Type B pancreatic cell (in vitro differentiated cells): ENCODE measurements around the gene NUP188. TPM values are rescaled to one million over a fixed set of nuclear protein-coding genes. Genes with fewer than 3 reads are reported as not detected.

ENCODE experiments used
- DNase-seq: peaks from one replicate; pipeline ENCODE4 v3.0.0; 2021; ENCODE audit warnings: mixed read lengths; ENCODE audit not compliant: unreplicated experiment; ENCODE audit errors: extremely low spot score
- H3K27ac Mint-ChIP-seq: 2 replicates; pipeline ENCODE4 v1.8.0; 2021; ENCODE audit warnings: mild to moderate bottlenecking, mixed read lengths
- H3K27me3 Mint-ChIP-seq: 2 replicates; pipeline ENCODE4 v1.8.0; 2021; ENCODE audit warnings: mixed read lengths
- H3K36me3 Mint-ChIP-seq: 2 replicates; pipeline ENCODE4 v1.8.0; 2021; ENCODE audit warnings: mixed read lengths
- H3K4me1 Mint-ChIP-seq: one replicate; pipeline ENCODE4 v1.8.0; 2021; ENCODE audit warnings: mixed read lengths; ENCODE audit not compliant: unreplicated experiment
- H3K4me3 Mint-ChIP-seq: 2 replicates; pipeline ENCODE4 v1.8.0; 2021; ENCODE audit warnings: mild to moderate bottlenecking, mixed read lengths
- H3K9me3 Mint-ChIP-seq: 2 replicates; pipeline ENCODE4 v1.8.0; 2021; ENCODE audit warnings: mixed read lengths
- total RNA-seq: library from RNA; stranded (reverse); gene quantifications from 2 replicates; pipeline ENCODE4 v1.2.1, GENCODE V29; 2021; ENCODE audit warnings: low replicate concordance
- TF ChIP-seq, protein P1 (sequence below): fragments of 200-600 bp; sonication (generic); conservative IDR thresholded peaks from 2 replicates; pipeline ENCODE4 v1.5.0; 2021; ENCODE audit warnings: antibody characterized with exemption, mild to moderate bottlenecking

NUP188 gene
- total RNA-seq, 1 donor from 2014 or later, result 63.7 TPM

DNA sequence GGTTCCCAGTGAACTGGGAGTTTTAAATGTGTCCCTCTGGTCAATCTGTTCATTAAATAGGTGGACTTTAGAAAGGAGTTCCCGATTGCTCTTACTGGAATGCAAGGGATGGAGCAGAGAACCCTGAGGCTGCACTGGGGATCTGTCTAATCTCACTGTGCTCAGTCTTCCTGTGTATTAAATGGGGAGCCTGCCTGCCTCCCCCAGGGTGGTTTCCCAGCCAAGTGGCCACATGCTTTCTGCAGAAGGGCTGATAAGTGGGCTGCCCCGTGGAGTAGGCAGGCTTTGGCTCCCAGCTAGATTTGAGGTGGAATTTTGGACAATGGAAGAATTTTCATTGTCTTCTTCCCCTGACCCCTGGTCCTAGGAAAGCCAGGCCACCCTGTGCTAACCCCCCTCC lies 40.8 kb upstream of the NUP188 start:
- no peaks in the 10 kb centered on the region for H3K9me3 Mint-ChIP-seq
- peaks cover 16% of the 10 kb centered on the region for H3K36me3 Mint-ChIP-seq
- no peak for DNase-seq
- TF ChIP-seq, protein P1, sequence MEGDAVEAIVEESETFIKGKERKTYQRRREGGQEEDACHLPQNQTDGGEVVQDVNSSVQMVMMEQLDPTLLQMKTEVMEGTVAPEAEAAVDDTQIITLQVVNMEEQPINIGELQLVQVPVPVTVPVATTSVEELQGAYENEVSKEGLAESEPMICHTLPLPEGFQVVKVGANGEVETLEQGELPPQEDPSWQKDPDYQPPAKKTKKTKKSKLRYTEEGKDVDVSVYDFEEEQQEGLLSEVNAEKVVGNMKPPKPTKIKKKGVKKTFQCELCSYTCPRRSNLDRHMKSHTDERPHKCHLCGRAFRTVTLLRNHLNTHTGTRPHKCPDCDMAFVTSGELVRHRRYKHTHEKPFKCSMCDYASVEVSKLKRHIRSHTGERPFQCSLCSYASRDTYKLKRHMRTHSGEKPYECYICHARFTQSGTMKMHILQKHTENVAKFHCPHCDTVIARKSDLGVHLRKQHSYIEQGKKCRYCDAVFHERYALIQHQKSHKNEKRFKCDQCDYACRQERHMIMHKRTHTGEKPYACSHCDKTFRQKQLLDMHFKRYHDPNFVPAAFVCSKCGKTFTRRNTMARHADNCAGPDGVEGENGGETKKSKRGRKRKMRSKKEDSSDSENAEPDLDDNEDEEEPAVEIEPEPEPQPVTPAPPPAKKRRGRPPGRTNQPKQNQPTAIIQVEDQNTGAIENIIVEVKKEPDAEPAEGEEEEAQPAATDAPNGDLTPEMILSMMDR, result no peak
- no peak overlapping the region for H3K27ac Mint-ChIP-seq
- H3K4me1 Mint-ChIP-seq, result peaks cover 8% of the 10 kb centered on the region
- no peak overlapping the region for H3K4me3 Mint-ChIP-seq
- H3K27me3 Mint-ChIP-seq, result no peaks in the 10 kb centered on the region

DNA sequence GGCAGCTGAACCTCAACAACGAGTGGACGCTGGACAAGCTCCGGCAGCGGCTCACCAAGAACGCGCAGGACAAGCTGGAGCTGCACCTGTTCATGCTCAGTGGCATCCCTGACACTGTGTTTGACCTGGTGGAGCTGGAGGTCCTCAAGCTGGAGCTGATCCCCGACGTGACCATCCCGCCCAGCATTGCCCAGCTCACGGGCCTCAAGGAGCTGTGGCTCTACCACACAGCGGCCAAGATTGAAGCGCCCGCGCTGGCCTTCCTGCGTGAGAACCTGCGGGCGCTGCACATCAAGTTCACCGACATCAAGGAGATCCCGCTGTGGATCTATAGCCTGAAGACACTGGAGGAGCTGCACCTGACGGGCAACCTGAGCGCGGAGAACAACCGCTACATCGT lies 39.1 kb upstream of the NUP188 start:
- Mint-ChIP-seq H3K27me3 (no peaks in the 10 kb centered on the region), H3K4me1 (peaks cover 21% of the 10 kb centered on the region), H3K27ac (no peak overlapping the region), H3K4me3 (no peak overlapping the region), H3K9me3 (no peaks in the 10 kb centered on the region), H3K36me3 (peaks cover 16% of the 10 kb centered on the region)
- TF ChIP-seq, protein P1, result no peak
- no peak for DNase-seq

GRCh38 chr9:128909859-128910258 lies 37.6 kb upstream of the NUP188 start:
- Mint-ChIP-seq H3K27ac (no peak overlapping the region), H3K9me3 (no peaks in the 10 kb centered on the region), H3K4me1 (peaks cover 21% of the 10 kb centered on the region), H3K4me3 (no peak overlapping the region), H3K36me3 (peaks cover 16% of the 10 kb centered on the region), H3K27me3 (no peaks in the 10 kb centered on the region)
- DNase-seq, result no peak
- TF ChIP-seq, protein P1, result no peak

DNA sequence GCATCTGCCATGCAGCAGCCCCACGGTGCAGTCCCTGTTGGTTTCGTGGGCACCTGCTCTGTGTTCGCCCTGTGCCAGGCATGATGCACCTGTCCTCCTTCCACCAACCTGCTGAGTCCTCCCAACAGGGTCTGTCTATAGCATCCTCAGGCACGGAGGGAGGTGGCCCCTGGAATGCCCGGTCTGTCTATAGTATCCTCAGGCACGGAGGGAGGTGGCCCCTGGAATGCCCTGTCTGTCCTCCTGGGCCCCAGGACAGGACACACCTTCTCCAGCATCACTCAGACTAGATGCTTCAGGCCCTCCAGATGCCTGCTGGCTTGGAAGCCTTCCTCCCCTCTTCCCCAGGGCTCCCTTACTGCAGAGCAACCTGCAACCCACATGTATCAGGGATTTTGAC lies 36.6 kb upstream of the NUP188 start:
- no peak overlapping the region for H3K27ac Mint-ChIP-seq

DNA sequence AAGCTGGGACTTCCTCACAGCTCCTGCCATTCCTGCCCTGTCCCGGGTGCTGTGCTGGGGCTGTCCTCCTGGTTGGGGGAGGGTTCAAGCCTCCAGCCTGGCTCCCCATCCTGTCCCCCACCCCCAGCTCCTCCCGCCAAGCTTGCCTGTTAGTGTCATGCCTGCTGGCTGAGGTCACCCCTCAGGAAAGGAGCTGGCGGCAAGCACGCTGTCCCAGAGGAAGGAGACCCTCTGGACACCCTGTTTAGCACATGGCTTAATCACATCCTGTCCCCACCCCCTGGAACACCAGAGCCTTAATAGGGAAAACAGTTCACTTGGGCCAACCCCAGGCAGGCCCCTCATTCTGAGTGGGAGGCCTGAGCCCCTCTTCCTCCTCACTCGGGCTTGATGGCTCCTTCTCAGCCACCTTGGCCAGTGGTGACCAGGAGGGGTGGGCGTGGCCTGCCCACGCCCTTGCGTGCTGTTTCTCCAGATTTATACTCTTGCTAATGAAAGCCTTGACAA lies 35.9 kb upstream of the NUP188 start:
- DNase-seq, result no peak
- H3K36me3 Mint-ChIP-seq, result peaks cover 16% of the 10 kb centered on the region

More for the DNA sequence above, 36.6 kb upstream of the NUP188 start:
- Mint-ChIP-seq H3K4me3 (no peak overlapping the region), H3K36me3 (peaks cover 16% of the 10 kb centered on the region), H3K27me3 (no peaks in the 10 kb centered on the region), H3K9me3 (no peaks in the 10 kb centered on the region), H3K4me1 (peaks cover 21% of the 10 kb centered on the region)
- DNase-seq, result no peak
- TF ChIP-seq, protein P1, result no peak

More for the DNA sequence above, 35.9 kb upstream of the NUP188 start:
- H3K9me3 Mint-ChIP-seq, result no peaks in the 10 kb centered on the region
- TF ChIP-seq, protein P1, result no peak
- H3K4me1 Mint-ChIP-seq, result peaks cover 21% of the 10 kb centered on the region
- no peaks in the 10 kb centered on the region for H3K27me3 Mint-ChIP-seq
- peak overlapping the region; percentile 85 for H3K27ac Mint-ChIP-seq
- H3K4me3 Mint-ChIP-seq, result no peak overlapping the region
